Measurements from ENCODE around the gene DDC. TPM values are rescaled to one million over a fixed set of nuclear protein-coding genes. Genes with fewer than 3 reads are reported as not detected.
A peak's percentile ranks its signal among the peaks of the same experiment; 100 is the strongest.

DDC gene
- total and polyA plus RNA-seq, 4 donors = 0.23 to 3.1 (median 1.6) TPM

DNA sequence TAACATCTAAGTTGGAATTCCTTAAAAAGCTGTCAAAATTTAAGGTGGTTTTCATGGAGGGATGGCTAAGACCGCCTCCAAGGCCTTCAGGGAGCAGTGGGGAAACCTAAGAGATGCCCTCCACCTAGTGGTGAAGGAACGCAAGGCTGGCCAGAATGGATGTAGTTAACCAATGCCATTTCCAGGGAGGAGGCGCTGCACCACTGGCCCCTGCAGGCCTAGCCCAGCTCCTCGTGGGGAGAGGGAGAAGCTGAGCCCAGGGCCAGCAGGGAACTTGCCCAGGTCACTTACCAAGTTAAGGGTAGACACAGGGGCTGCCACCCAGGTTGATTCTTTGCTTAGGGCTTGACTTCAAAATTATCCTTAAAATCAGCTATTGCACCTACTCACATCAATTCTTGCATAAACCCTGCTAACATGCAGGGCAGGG lies 147.1 kb downstream of the DDC start:
- peak; percentile 59 to 78 (median 71) for DNase-seq
- Histone ChIP-seq H3K27me3 (ENCODE audit: control insufficient read depth in 3 of 3, insufficient read depth in 3 of 3, low read length in 2 of 3) (no peaks in the 10 kb centered on the region), H3K9me3 (ENCODE audit: control insufficient read depth in 4 of 4, insufficient read depth in 3 of 4, low read length in 3 of 4) (no peaks in the 10 kb centered on the region), H3K9ac (ENCODE audit: insufficient read depth in 1 of 2, low read length in 2 of 2) (no peak overlapping the region), H3K27ac (ENCODE audit: low read depth in 1 of 2, low read length in 1 of 2) (no peak overlapping the region), H3K4me1 (ENCODE audit: control insufficient read depth in 5 of 5, insufficient read depth in 5 of 5, low read length in 5 of 5) (no peaks in the 10 kb centered on the region), H3K36me3 (ENCODE audit: control insufficient read depth in 4 of 4, insufficient read depth in 4 of 4, low read length in 4 of 4) (no peaks in the 10 kb centered on the region), H3K4me3 (no peak overlapping the region)
- TF ChIP-seq, protein P1, sequence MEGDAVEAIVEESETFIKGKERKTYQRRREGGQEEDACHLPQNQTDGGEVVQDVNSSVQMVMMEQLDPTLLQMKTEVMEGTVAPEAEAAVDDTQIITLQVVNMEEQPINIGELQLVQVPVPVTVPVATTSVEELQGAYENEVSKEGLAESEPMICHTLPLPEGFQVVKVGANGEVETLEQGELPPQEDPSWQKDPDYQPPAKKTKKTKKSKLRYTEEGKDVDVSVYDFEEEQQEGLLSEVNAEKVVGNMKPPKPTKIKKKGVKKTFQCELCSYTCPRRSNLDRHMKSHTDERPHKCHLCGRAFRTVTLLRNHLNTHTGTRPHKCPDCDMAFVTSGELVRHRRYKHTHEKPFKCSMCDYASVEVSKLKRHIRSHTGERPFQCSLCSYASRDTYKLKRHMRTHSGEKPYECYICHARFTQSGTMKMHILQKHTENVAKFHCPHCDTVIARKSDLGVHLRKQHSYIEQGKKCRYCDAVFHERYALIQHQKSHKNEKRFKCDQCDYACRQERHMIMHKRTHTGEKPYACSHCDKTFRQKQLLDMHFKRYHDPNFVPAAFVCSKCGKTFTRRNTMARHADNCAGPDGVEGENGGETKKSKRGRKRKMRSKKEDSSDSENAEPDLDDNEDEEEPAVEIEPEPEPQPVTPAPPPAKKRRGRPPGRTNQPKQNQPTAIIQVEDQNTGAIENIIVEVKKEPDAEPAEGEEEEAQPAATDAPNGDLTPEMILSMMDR (IDR thresholded peaks at IDR 0.05; ENCODE audit: control extremely low read depth, extremely low read depth) = peak; percentile 90
- ATAC-seq (ENCODE audit: insufficient read depth, low FRiP score) = peak; percentile 83
- WGBS, 2 donors = 6 to 8% methylated on average over 4 of the region's 4 CpGs

DNA sequence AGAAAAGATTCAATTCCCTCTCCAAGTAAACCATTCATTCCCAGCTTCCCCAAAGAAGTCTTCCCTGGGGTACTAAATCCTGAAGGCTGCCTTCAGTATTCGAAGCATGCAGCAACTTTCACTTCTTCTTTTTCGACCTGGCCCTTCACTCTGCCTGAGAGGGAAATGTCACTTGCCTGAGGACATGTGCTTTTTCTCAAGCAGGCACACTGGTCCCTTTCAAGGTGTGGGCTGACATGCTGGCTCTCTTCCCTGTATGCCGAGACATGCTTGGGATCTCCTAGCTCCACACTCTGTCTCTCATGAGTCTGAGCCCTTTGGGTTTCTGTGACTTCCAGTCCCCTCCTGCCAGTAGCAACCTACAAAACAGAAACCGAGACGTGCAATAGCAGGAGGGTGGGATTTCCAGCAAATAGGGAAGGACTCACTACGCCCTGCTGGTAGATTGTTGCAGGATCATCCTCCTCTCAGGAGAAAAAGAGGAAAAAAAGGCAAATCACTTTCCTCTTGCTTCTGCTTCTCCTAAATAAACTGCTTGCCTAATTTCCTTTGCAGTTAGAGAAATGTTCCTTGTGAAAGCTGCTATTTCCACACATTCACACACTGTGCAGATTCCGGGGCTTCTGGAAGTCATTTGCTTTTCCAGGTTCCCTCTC lies 148.6 kb downstream of the DDC start:
- WGBS, 2 donors = 31 to 55% methylated on average over 7 of the region's 7 CpGs
- Histone ChIP-seq H3K4me1 (ENCODE audit: control insufficient read depth in 5 of 5, insufficient read depth in 5 of 5, low read length in 5 of 5) (no peaks in the 10 kb centered on the region), H3K36me3 (ENCODE audit: control insufficient read depth in 4 of 4, insufficient read depth in 4 of 4, low read length in 4 of 4) (no peaks in the 10 kb centered on the region), H3K27ac (ENCODE audit: low read depth in 1 of 2, low read length in 1 of 2) (no peak overlapping the region), H3K4me3 (no peak overlapping the region), H3K9me3 (ENCODE audit: control insufficient read depth in 4 of 4, insufficient read depth in 3 of 4, low read length in 3 of 4) (no peaks in the 10 kb centered on the region), H3K9ac (ENCODE audit: insufficient read depth in 1 of 2, low read length in 2 of 2) (no peak overlapping the region), H3K27me3 (ENCODE audit: control insufficient read depth in 3 of 3, insufficient read depth in 3 of 3, low read length in 2 of 3) (no peaks in the 10 kb centered on the region)
- TF ChIP-seq, protein P1 (IDR thresholded peaks at IDR 0.05; ENCODE audit: control extremely low read depth, extremely low read depth) = no peak
- ATAC-seq (ENCODE audit: insufficient read depth, low FRiP score) = peak; percentile 61
- DNase-seq = no peak

DNA sequence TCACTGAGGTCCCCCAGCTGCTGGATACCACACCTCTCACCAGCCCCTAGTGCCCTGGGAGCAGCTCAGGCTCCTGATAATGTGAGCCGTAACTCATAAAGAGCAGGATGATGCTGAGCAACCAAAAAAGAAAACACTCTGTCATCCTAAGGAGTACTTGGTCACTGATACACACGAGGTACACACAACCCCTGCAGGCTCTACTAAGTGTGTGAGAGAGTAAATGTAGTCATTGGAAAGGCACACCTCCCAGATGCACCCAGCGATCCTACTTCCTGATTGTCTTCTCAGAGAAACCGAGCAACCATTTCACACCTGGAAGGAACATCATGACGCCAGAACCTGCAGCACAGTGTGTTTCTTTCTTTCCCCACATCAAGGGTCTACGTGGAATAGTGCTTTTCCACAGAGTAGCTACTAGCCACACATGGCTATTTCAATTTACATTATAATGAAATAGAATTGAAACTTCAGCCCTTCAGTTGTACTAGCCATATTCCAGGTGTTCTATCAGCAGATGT lies 149.3 kb downstream of the DDC start:
- TF ChIP-seq, protein P1 (IDR thresholded peaks at IDR 0.05; ENCODE audit: control extremely low read depth, extremely low read depth) = no peak
- Histone ChIP-seq H3K27me3 (ENCODE audit: control insufficient read depth in 3 of 3, insufficient read depth in 3 of 3, low read length in 2 of 3) (no peaks in the 10 kb centered on the region), H3K9me3 (ENCODE audit: control insufficient read depth in 4 of 4, insufficient read depth in 3 of 4, low read length in 3 of 4) (no peaks in the 10 kb centered on the region), H3K27ac (ENCODE audit: low read depth in 1 of 2, low read length in 1 of 2) (no peak overlapping the region), H3K9ac (ENCODE audit: insufficient read depth in 1 of 2, low read length in 2 of 2) (no peak overlapping the region), H3K4me1 (ENCODE audit: control insufficient read depth in 5 of 5, insufficient read depth in 5 of 5, low read length in 5 of 5) (no peaks in the 10 kb centered on the region), H3K36me3 (ENCODE audit: control insufficient read depth in 4 of 4, insufficient read depth in 4 of 4, low read length in 4 of 4) (no peaks in the 10 kb centered on the region), H3K4me3 (no peak overlapping the region)
- no peak for DNase-seq
- 59 to 74% methylated on average over 6 of the region's 6 CpGs for WGBS, 2 donors
- no peak for ATAC-seq (ENCODE audit: insufficient read depth, low FRiP score)
